H1 (cell line): ENCODE measurements around the gene KLRC3. TPM values are rescaled to one million over a fixed set of nuclear protein-coding genes. Genes with fewer than 3 reads are reported as not detected.

ENCODE experiments used
- CTCF ChIA-PET: fragments of 300-600 bp; sonication (Branson Sonifier 250); formaldehyde crosslinking; loops from one replicate; lab custom pipeline; 2021; ENCODE audit not compliant: partially characterized antibody; lab: Charles Lee
- POLR2A ChIA-PET: fragments of 300-600 bp; sonication (Branson Sonifier 250); formaldehyde crosslinking; loops from one replicate; lab custom pipeline; 2021; ENCODE audit warnings: inconsistent platforms; ENCODE audit not compliant: partially characterized antibody; lab: Charles Lee
- DNase-seq, 2 experiments: peaks; one replicate each; pipeline versions ENCODE4 v3.0.0 to v3.0.0-alpha.2; 2010 to 2022; ENCODE audit warnings: low spot score in 2 of 2, low read depth in 1 of 2, mixed read lengths in 1 of 2
- FAIRE-seq: peaks from 2 replicates; lab custom pipeline; 2011; peaks lifted over from hg19 to GRCh38; lab: Jason Lieb, UNC
- H2AFZ ChIP-seq: 2 replicates; pipeline ENCODE4 v1.8.1; 2012; ENCODE audit warnings: low read length, inconsistent platforms
- H2AK5ac ChIP-seq: 2 replicates; pipeline ENCODE4 v1.6.1; 2013; ENCODE audit warnings: low read depth, low read length
- H2BK120ac ChIP-seq: replicated peaks from 2 replicates; pipeline ENCODE3; 2013; ENCODE audit warnings: low read depth, low read length, inconsistent platforms
- H2BK12ac ChIP-seq: 2 replicates; pipeline ENCODE4 v1.6.1; 2013; ENCODE audit warnings: low read depth, low read length
- H2BK15ac ChIP-seq: 2 replicates; pipeline ENCODE4 v1.6.1; 2013; ENCODE audit warnings: low read length
- H2BK20ac ChIP-seq: 2 replicates; pipeline ENCODE4 v1.6.1; 2013; ENCODE audit warnings: low read length
- H2BK5ac ChIP-seq: 2 replicates; pipeline ENCODE4 v1.6.1; 2013; ENCODE audit warnings: low read depth, low read length
- H3K14ac ChIP-seq: 2 replicates; pipeline ENCODE4 v1.6.1; 2013; ENCODE audit warnings: inconsistent platforms; ENCODE audit not compliant: insufficient read length
- H3K18ac ChIP-seq: 2 replicates; pipeline ENCODE4 v1.6.1; 2013; ENCODE audit warnings: low read length; ENCODE audit errors: extremely low read depth
- H3K23ac ChIP-seq: 2 replicates; pipeline ENCODE4 v1.6.1; 2013; ENCODE audit warnings: inconsistent platforms; ENCODE audit not compliant: insufficient read length
- H3K23me2 ChIP-seq: 2 replicates; pipeline ENCODE4 v1.6.1; 2013; ENCODE audit warnings: low read depth, low read length
- H3K27ac ChIP-seq: 2 replicates; pipeline ENCODE4 v1.6.1; 2011; ENCODE audit warnings: low read depth, low read length, inconsistent platforms
- H3K27me3 ChIP-seq, 4 experiments: replicated peaks in 1 of 4; 1 replicate in 1 of 4; 2 replicates in 3 of 4; pipeline versions ENCODE4 v1.6.1 to v1.8.1; 2011 to 2013; ENCODE audit warnings: low read length in 3 of 4, mild to moderate bottlenecking in 3 of 4, inconsistent platforms in 2 of 4, mixed read lengths in 2 of 4, moderate library complexity in 1 of 4; ENCODE audit not compliant: control insufficient read depth in 3 of 4, insufficient read depth in 3 of 4; ENCODE audit errors: extremely low read depth in 1 of 4
- H3K36me3 ChIP-seq, 4 experiments: 2 replicates each; pipeline versions ENCODE4 v1.6.1 to v1.8.1; 2011 to 2013; ENCODE audit warnings: mild to moderate bottlenecking in 4 of 4, low read length in 3 of 4, moderate library complexity in 2 of 4, control low read depth in 1 of 4, inconsistent platforms in 1 of 4; ENCODE audit not compliant: insufficient read depth in 4 of 4, control insufficient read depth in 2 of 4
- H3K4ac ChIP-seq: replicated peaks from 2 replicates; pipeline ENCODE3; 2013; ENCODE audit warnings: low read length, low read depth, mixed read lengths, inconsistent platforms; ENCODE audit not compliant: insufficient read length
- H3K4me1 ChIP-seq, 4 experiments: replicated peaks in 1 of 4; 1 replicate in 1 of 4; 2 replicates in 3 of 4; pipeline versions ENCODE4 v1.6.1 to v1.8.1; 2011 to 2013; ENCODE audit warnings: low read length in 3 of 4, inconsistent platforms in 2 of 4, mixed read lengths in 1 of 4; ENCODE audit not compliant: insufficient read depth in 4 of 4, control insufficient read depth in 3 of 4
- H3K4me2 ChIP-seq, 2 experiments: 2 replicates each; pipeline versions ENCODE4 v1.6.1 to v1.8.1; 2011 to 2013; ENCODE audit warnings: low read depth in 2 of 2, low read length in 2 of 2, control low read depth in 1 of 2, inconsistent platforms in 1 of 2, mild to moderate bottlenecking in 1 of 2; ENCODE audit not compliant: insufficient read depth in 1 of 2
- H3K4me3 ChIP-seq, 4 experiments: fragments of 200-600, 300-600 bp in 1 of 4; sonication (generic), shearing (Covaris generic), sonication (Bioruptor Twin) in 1 of 4; 2 replicates each; pipeline versions ENCODE4 v1.5.1 to v1.8.1; 2011 to 2016; ENCODE audit warnings: low read length in 4 of 4, low read depth in 3 of 4, control low read depth in 2 of 4, inconsistent platforms in 2 of 4, mild to moderate bottlenecking in 2 of 4, mixed read lengths in 1 of 4, moderate library complexity in 1 of 4; ENCODE audit not compliant: insufficient read depth in 2 of 4; ENCODE audit errors: extremely low read depth in 1 of 4
- H3K56ac ChIP-seq: replicated peaks from 2 replicates; pipeline ENCODE3; 2013; ENCODE audit warnings: low read depth, mild to moderate bottlenecking, mixed read lengths, low read length, inconsistent platforms; ENCODE audit not compliant: insufficient read length
- H3K79me1 ChIP-seq: 2 replicates; pipeline ENCODE4 v1.6.1; 2013; ENCODE audit warnings: low read depth, low read length, control low read depth
- H3K79me2 ChIP-seq, 2 experiments: 2 replicates each; pipeline versions ENCODE4 v1.6.1 to v1.8.1; 2012 to 2013; ENCODE audit warnings: low read length in 2 of 2, mild to moderate bottlenecking in 2 of 2, inconsistent platforms in 1 of 2; ENCODE audit not compliant: insufficient read depth in 2 of 2, control insufficient read depth in 1 of 2
- H3K9ac ChIP-seq, 4 experiments: replicated peaks in 1 of 4; 1 replicate in 1 of 4; 2 replicates in 3 of 4; pipeline versions ENCODE4 v1.6.1 to v1.8.1; 2011 to 2013; ENCODE audit warnings: low read depth in 3 of 4, low read length in 3 of 4, control low read depth in 2 of 4, mild to moderate bottlenecking in 2 of 4, moderate library complexity in 2 of 4, inconsistent platforms in 1 of 4; ENCODE audit errors: extremely low read depth in 1 of 4
- H3K9me3 ChIP-seq, 2 experiments: 2 replicates each; pipeline versions ENCODE4 v1.6.1 to v1.8.1; 2012 to 2013; ENCODE audit warnings: mild to moderate bottlenecking in 2 of 2, moderate library complexity in 2 of 2, control low read depth in 1 of 2, inconsistent platforms in 1 of 2, low read depth in 1 of 2, low read length in 1 of 2, mixed read lengths in 1 of 2; ENCODE audit not compliant: insufficient read depth in 2 of 2
- H4K20me1 ChIP-seq, 2 experiments: replicated peaks in 1 of 2; 2 replicates each; pipeline versions ENCODE3 to v1.8.1; 2011 to 2013; ENCODE audit warnings: inconsistent platforms in 2 of 2, low read length in 2 of 2, mild to moderate bottlenecking in 1 of 2; ENCODE audit not compliant: insufficient read depth in 2 of 2, control insufficient read depth in 1 of 2
- H4K5ac ChIP-seq: 2 replicates; pipeline ENCODE4 v1.6.1; 2013; ENCODE audit warnings: low read length, low read depth, mixed read lengths, inconsistent platforms; ENCODE audit not compliant: insufficient read length
- H4K8ac ChIP-seq: 2 replicates; pipeline ENCODE4 v1.8.0; 2013; ENCODE audit warnings: mild to moderate bottlenecking, moderate library complexity, low read length, inconsistent platforms; ENCODE audit not compliant: insufficient read depth; ENCODE audit errors: extremely low read depth
- H4K91ac ChIP-seq: replicated peaks from 2 replicates; pipeline ENCODE3; 2013; ENCODE audit warnings: low read length, mixed read lengths, inconsistent platforms; ENCODE audit not compliant: insufficient read length
- E2F6 ChIP-seq: IDR thresholded peaks from 2 replicates; pipeline ENCODE4 v1.6.1; 2012; ENCODE audit warnings: inconsistent platforms
- EZH2 ChIP-seq: fragments of 200-600 bp; sonication (generic); IDR thresholded peaks from 2 replicates; pipeline ENCODE4 v1.7.1; 2012; ENCODE audit warnings: low read depth, mild to moderate bottlenecking, moderate library complexity, low read length, inconsistent platforms; ENCODE audit not compliant: severe bottlenecking
- SAP30 ChIP-seq: fragments of 300-600 bp; sonication (generic); IDR thresholded peaks from 2 replicates; pipeline ENCODE4 v1.7.1; 2012; ENCODE audit warnings: low read length, moderate library complexity, mild to moderate bottlenecking, inconsistent platforms; ENCODE audit not compliant: insufficient read depth, insufficient replicate concordance
- WGBS, 2 experiments: shearing (Covaris generic) in 1 of 2; methylation state at CpG; one replicate each; pipeline versions ENCODE4 v1.1.6 to v1.1.7; 2013 to 2015; ENCODE audit warnings: low lambda C conversion rate in 2 of 2, mixed read lengths in 2 of 2, inconsistent platforms in 1 of 2, low coverage in 1 of 2, missing lambda C conversion rate in 1 of 2; ENCODE audit not compliant: insufficient replicate concordance in 2 of 2, insufficient coverage in 1 of 2, insufficient read length in 1 of 2; ENCODE audit errors: extremely low coverage in 1 of 2, missing lambda C conversion rate in 1 of 2; 5-methylcytosine and 5-hydroxymethylcytosine counted together
- polyA plus RNA-seq, 7 experiments: library from polyadenylated mRNA; depleted of rRNA in 3 of 7; stranded (reverse) in 5 of 7; unstranded in 2 of 7; fragments of >200 nt in 5 of 7; fragments of 200-250 nt in 2 of 7; gene quantifications; 1 replicate in 5 of 7; 2 replicates in 1 of 7; 4 replicates in 1 of 7; pipeline versions ENCODE4 v1.2.1 to v1.2.3, GENCODE V29; 2011 to 2013; ENCODE audit warnings: missing spikeins in 2 of 7, mixed read lengths in 2 of 7
- total RNA-seq: library from RNA; stranded (reverse); fragmentation: NEBNext Ultra II Directional; extraction: Animal tissue kit (Norgen Biotek cat#: 25700); gene quantifications from 2 replicates; pipeline ENCODE4 v1.2.1, GENCODE V29; 2021

Gene KLRC3
- total and polyA plus RNA-seq, 2 of the 8 experiments (the other 6 are each of a cell fraction or from before 2014, with no cell fraction given) = not detected

- no peak for DNase-seq
- Histone ChIP-seq H3K79me1 (no peaks in the 10 kb centered on the region), H3K9ac (no peak overlapping the region; a peak in 1 of 7 replicates), H3K27ac (peak overlapping the region; percentile 49), H3K27me3 (no peaks in the 10 kb centered on the region), H3K79me2 (no peaks in the 10 kb centered on the region), H2AK5ac (0 out of 2 replicates have a peak overlapping the region, but pooled peaks have one; percentile 78), H2AFZ (peak overlapping the region; percentile 91), H3K18ac (peak overlapping the region; percentile 86), H3K14ac (peak overlapping the region; percentile 51), H3K4me3 (peak overlapping the region; percentile 34 to 63 (median 50); a peak in 7 of 8 replicates), H3K56ac (no peak overlapping the region), H2BK5ac (peak overlapping the region; percentile 72), H4K20me1 (no peaks in the 10 kb centered on the region), H3K4me2 (peak overlapping the region; percentile 75 to 87), H4K91ac (peak overlapping the region; percentile 54), H3K36me3 (peaks cover 0 to 3% (median 0%) of the 10 kb centered on the region in 4 experiments; a peak in 1 of 8 replicates), H3K23ac (no peak overlapping the region), H2BK20ac (peak overlapping the region; percentile 66), H3K4ac (peak overlapping the region; percentile 87), H3K4me1 (peaks cover 14 to 33% (median 20%) of the 10 kb centered on the region in 4 experiments; a peak in 6 of 7 replicates), H2BK15ac (peak overlapping the region; percentile 93; the same call in 1 of the 2 replicates), H3K23me2 (peaks cover 5% of the 10 kb centered on the region), H3K9me3 (peaks cover 4% of the 10 kb centered on the region in 2 experiments; a peak in 2 of 4 replicates), H4K5ac (peak overlapping the region; percentile 2), H2BK12ac (peak overlapping the region; percentile 99), H4K8ac (peak overlapping the region; percentile 90; the same call in 1 of the 2 replicates), H2BK120ac (peak overlapping the region; percentile 94)
- TF ChIP-seq SAP30 = peak; percentile 8
- TF ChIP-seq E2F6 = peak; percentile 10; the same call in 1 of the 2 replicates
- TF ChIP-seq EZH2 = no peak
- CTCF ChIA-PET = no interaction called here
- 34% methylated on average over 19 of the region's 19 CpGs; no CpG with 5 or more reads in 1 of the 2 experiments for WGBS, 2 experiments
- POLR2A ChIA-PET = interaction anchor here (0.7 to 1.2 kb wide), 2 partner anchors 169 to 359 kb away, joined by 3 read pairs; partner anchors contain the start of gene YBX3
- no peak for FAIRE-seq
Observed at GRCh38 chr12:10363914-10364814, 56.2 kb downstream of the KLRC3 start.
